ENCODE results near the gene RAB42.
"Not testable (repeated sequence)": the region's sequence is repeated elsewhere in the genome, so short reads cannot be mapped to it uniquely, and the experiment has no call there.

Gene RAB42

GRCh38 chr1:28595412-28596191, 3.5 kb downstream of the RAB42 start:
- H3K27ac Mint-ChIP-seq: no peak overlapping the region
- TF ChIP-seq CTCF (IDR thresholded peaks at IDR 0.05): no peak
- H3K27me3 Mint-ChIP-seq (ENCODE audit: low read depth, poor library complexity): peaks cover 28% of the 10 kb centered on the region
- H3K4me3 Mint-ChIP-seq: peak overlapping the region; percentile 3
- H3K36me3 Mint-ChIP-seq (ENCODE audit: low read depth): peaks cover 4% of the 10 kb centered on the region
- no peaks in the 10 kb centered on the region for H3K9me3 Mint-ChIP-seq
- no peak for DNase-seq
- H3K4me1 Mint-ChIP-seq: peaks cover 16% of the 10 kb centered on the region

- not testable (repeated sequence) for DNase-seq; H3K27ac Mint-ChIP-seq; H3K36me3 Mint-ChIP-seq (ENCODE audit: low read depth); H3K4me3 Mint-ChIP-seq; H3K9me3 Mint-ChIP-seq
- peaks cover 16% of the 10 kb centered on the region for H3K4me1 Mint-ChIP-seq
- peaks cover 28% of the 10 kb centered on the region for H3K27me3 Mint-ChIP-seq (ENCODE audit: low read depth, poor library complexity)
Measured at GRCh38 chr1:28596276-28596675, 4.2 kb downstream of the RAB42 start.

- TF ChIP-seq CTCF (IDR thresholded peaks at IDR 0.05): no peak
- Mint-ChIP-seq H3K27me3 (ENCODE audit: low read depth, poor library complexity) (peaks cover 2% of the 10 kb centered on the region), H3K4me1 (peaks cover 13% of the 10 kb centered on the region), H3K36me3 (ENCODE audit: low read depth) (peaks cover 19% of the 10 kb centered on the region), H3K27ac (no peak overlapping the region), H3K9me3 (no peaks in the 10 kb centered on the region), H3K4me3 (no peak overlapping the region)
- no peak for DNase-seq
Measured at GRCh38 chr1:28601696-28602095, 9.6 kb downstream of the RAB42 start.

GRCh38 chr1:28602536-28603439, 10.7 kb downstream of the RAB42 start:
- Mint-ChIP-seq H3K4me3 (no peak overlapping the region), H3K27me3 (ENCODE audit: low read depth, poor library complexity) (peaks cover 2% of the 10 kb centered on the region), H3K4me1 (peaks cover 13% of the 10 kb centered on the region), H3K9me3 (no peaks in the 10 kb centered on the region), H3K27ac (peak overlapping the region; percentile 29), H3K36me3 (ENCODE audit: low read depth) (peaks cover 22% of the 10 kb centered on the region)
- TF ChIP-seq CTCF (IDR thresholded peaks at IDR 0.05): peak; percentile 57
- DNase-seq: peak; percentile 61

GRCh38 chr1:28604411-28604810, 12.3 kb downstream of the RAB42 start:
- no peaks in the 10 kb centered on the region for H3K9me3 Mint-ChIP-seq
- no peak for TF ChIP-seq CTCF (IDR thresholded peaks at IDR 0.05)
- peaks cover 13% of the 10 kb centered on the region for H3K4me1 Mint-ChIP-seq
- H3K36me3 Mint-ChIP-seq (ENCODE audit: low read depth): peaks cover 29% of the 10 kb centered on the region
- peaks cover 2% of the 10 kb centered on the region for H3K27me3 Mint-ChIP-seq (ENCODE audit: low read depth, poor library complexity)
- H3K27ac Mint-ChIP-seq: peak overlapping the region; percentile 90
- DNase-seq: no peak
- H3K4me3 Mint-ChIP-seq: no peak overlapping the region

GRCh38 chr1:28604962-28605361, 12.9 kb downstream of the RAB42 start:
- no peak overlapping the region for H3K4me3 Mint-ChIP-seq
- no peak for DNase-seq
- H3K4me1 Mint-ChIP-seq: peaks cover 13% of the 10 kb centered on the region
- peaks cover 34% of the 10 kb centered on the region for H3K36me3 Mint-ChIP-seq (ENCODE audit: low read depth)
- H3K27ac Mint-ChIP-seq: peak overlapping the region; percentile 90
- no peaks in the 10 kb centered on the region for H3K9me3 Mint-ChIP-seq
- peaks cover 2% of the 10 kb centered on the region for H3K27me3 Mint-ChIP-seq (ENCODE audit: low read depth, poor library complexity)
- no peak for TF ChIP-seq CTCF (IDR thresholded peaks at IDR 0.05)

Data from nephron progenitor cell (in vitro differentiated cells).